Endometrial microvascular endothelial cells (primary cell): Measurements from ENCODE around the gene OR10H2. TPM values are rescaled to one million over a fixed set of nuclear protein-coding genes. Genes with fewer than 3 reads are reported as not detected.
"Not testable (repeated sequence)": the region's sequence is repeated elsewhere in the genome, so short reads cannot be mapped to it uniquely, and the experiment has no call there.

ENCODE experiments used
- in situ Hi-C: cut with HindIII; loops from 2 replicates; pipeline ENCODE4 v1.10.0; 2017; ENCODE audit warnings: low sequenced_read_pairs, low pct_unique_long_range_greater_than_20kb; ENCODE audit errors: inconsistent ontology term
- total RNA-seq: library from RNA; depleted of rRNA; stranded (reverse); fragments of >200 nt; gene quantifications from one replicate; pipeline ENCODE4 v1.2.3, GENCODE V29; 2015; ENCODE audit errors: inconsistent ontology term

OR10H2 gene, protein sequence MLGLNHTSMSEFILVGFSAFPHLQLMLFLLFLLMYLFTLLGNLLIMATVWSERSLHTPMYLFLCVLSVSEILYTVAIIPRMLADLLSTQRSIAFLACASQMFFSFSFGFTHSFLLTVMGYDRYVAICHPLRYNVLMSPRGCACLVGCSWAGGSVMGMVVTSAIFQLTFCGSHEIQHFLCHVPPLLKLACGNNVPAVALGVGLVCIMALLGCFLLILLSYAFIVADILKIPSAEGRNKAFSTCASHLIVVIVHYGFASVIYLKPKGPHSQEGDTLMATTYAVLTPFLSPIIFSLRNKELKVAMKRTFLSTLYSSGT
- not detected for total RNA-seq

GRCh38 chr19:15727724-15728123 is at the start of gene OR10H2:
Gene OR10H2 (plus strand): TSS chr19:15728024. CDS start chr19:15728044, 20 bp downstream.
- in situ Hi-C loops: no loop called here

GRCh38 chr19:15679089-15679488 is 48.7 kb upstream of the OR10H2 start:
- in situ Hi-C loops: no loop called here

DNA sequence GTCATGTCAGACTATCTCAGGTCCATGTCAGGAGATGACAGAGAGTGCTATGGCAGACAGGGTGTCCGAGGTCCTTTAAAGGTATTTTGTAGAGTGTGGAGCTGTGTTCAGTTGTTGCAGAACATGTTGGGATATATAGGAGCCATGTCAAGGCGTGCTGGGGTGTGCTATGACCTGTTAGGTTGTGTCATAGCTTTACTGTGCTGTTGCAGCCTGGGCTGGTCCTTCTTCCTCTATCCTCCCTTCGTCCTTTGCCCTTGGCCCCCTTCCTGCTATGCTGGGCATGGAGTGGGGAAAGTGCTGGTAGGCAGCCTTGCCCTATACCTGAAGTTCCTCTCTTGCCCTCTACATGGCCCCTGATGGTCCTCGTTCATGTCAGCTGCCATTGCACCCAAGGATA is 48.0 kb upstream of the OR10H2 start:
- in situ Hi-C loops: not testable (repeated sequence)

- in situ Hi-C loops: no loop called here
Observed at GRCh38 chr19:15680478-15681322, 47.1 kb upstream of the OR10H2 start.

DNA sequence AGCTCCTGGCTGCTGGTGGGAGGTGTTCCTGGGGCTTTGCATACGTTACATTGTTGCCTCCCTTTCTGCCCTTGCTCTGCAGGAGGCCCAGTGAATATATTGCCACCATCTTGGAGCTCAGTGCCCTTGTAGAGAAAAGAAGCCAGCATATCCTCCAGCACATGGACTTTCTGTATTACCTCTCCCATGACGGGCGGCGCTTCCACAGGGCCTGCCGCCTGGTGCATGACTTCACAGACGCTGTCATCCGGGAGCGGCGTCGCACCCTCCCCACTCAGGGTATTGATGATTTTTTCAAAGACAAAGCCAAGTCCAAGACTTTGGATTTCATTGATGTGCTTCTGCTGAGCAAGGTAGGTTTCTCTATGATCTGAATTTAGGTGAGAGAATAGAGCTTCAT is 44.4 kb upstream of the OR10H2 start:
- in situ Hi-C loops: no loop called here

- in situ Hi-C loops: no loop called here
Observed at GRCh38 chr19:15684828-15685227, 43.0 kb upstream of the OR10H2 start.

GRCh38 chr19:15696654-15697194 is 31.1 kb upstream of the OR10H2 start:
- in situ Hi-C loops: no loop called here

DNA sequence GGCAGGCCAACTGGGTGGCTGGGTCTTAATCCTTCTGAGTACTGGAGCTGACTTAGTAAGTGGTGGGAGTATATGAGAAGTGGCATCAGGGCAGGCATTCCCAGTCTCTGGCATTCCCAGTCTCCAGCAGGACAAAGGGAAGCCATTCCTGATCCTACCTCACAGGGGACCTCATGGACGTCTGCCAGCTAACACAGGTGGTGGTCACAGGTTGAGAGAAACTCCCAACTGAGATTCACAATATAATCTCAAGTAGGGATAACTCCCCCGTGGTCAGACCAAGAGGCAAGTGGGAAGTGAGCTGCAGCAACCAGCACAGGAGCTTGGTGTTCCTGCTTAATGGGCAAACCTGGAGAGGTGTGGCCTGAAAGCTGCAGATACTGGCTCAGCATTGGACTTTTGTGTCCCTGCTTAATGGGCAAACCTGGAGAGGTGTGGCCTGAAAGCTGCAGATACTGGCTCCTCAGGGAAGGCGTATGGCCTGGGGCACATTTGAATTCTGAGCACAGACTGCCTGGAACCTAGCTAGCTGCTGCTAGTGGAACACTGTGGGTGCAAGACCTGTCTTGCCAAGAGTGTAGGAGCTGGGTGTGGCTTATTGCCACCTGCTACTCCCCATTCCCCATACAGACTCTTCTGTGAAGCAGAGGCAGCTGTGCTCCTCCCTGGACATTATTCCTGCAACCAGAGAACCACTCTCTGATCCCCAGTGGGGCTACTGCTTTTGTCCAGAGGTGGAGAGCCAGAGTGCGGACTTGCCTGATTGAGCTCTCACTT is 25.9 kb upstream of the OR10H2 start:
- in situ Hi-C loops: no loop called here

DNA sequence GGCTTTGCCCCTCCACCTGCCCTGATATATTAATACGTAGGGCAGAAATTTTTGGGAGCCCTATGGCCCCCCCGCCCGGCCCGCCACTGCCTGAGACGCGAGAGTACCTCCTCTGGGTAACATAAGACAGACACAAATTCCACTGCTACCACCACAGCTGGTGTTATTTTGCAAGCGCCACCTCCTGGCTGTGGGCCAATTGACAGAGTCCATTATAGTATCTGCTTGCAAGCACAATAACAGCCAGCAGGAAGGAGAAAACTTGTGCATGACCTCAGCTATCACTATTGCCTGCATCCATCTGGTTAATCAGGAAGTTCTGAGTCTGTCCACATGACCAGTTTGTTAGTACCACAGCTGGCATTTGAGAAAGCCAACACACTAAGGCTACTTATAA is 25.3 kb upstream of the OR10H2 start:
- in situ Hi-C loops: no loop called here

GRCh38 chr19:15714638-15715037 is 13.2 kb upstream of the OR10H2 start:
- in situ Hi-C loops: no loop called here

- in situ Hi-C loops: no loop called here
Observed at GRCh38 chr19:15715642-15716041, 12.2 kb upstream of the OR10H2 start.

DNA sequence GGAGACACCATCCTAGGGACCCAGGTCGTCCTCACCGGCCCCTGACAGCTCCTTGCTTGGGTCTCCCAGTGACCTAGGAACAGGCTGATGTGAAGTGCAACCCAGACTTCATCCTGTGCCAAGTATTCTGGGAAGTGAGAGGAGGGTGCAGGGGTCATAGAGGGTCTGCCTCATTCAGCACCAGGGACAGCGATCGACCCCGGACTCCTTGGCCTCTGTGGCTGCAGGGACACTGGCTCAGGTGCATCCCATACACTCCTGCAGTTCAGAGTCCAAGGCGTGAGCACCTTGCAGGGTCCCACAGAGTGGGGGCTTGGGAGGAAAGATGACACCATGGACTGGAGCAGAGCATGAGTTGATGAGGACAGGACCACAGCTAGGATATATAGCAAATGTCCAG is 10.0 kb upstream of the OR10H2 start:
- in situ Hi-C loops: no loop called here

DNA sequence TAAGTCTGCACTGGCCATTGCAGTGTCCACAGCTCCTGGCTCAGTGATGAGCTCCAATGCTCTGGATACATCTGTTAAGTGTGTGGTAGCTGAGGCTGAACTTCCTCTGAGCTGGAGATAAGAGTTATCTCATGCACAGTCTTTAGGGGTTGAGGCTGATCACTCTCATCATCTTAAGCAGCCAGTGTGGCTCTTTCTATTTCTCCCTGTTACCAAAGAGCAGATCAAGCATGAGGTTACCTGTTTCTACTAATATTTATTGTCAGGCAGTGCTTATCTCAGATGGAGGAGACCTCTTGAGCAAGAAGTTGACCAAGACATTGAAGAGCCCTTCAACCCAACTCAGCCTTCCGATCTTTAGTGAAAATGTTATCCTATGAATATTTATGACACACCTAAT is 6.6 kb upstream of the OR10H2 start:
- in situ Hi-C loops: no loop called here

- in situ Hi-C loops: no loop called here
Observed at GRCh38 chr19:15722956-15723355, 4.9 kb upstream of the OR10H2 start.

GRCh38 chr19:15730538-15730937 is 2.7 kb downstream of the OR10H2 start:
- in situ Hi-C loops: no loop called here

GRCh38 chr19:15732388-15732787 is 4.6 kb downstream of the OR10H2 start:
- in situ Hi-C loops: no loop called here

- in situ Hi-C loops: no loop called here
Observed at GRCh38 chr19:15733895-15734294, 6.1 kb downstream of the OR10H2 start.

DNA sequence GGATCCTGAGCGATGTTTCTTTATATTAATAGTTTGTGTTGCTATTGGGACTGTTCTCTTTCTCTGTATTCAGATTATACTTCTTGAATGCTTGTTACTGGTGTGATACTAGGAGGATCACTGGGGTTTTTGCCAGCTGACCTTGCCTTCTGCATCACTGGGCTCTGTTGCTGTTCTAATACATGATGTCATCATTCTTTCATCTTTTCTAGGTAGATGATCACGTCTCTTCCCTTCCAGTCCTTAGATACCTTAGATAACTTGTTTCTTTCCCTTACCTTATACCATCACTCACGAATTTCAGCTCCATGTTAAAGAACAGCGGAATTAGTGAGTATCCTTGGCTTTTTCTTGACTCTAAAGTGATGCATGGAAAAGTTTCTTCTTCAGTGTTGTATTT is 9.9 kb downstream of the OR10H2 start, which contains the start of gene OR10H3:
OR10H3 (plus strand) TSS at position 264 of the 400 bp plus-strand sequence. CDS start 3,408 bp downstream, outside the sequence.
- in situ Hi-C loops: no loop called here

GRCh38 chr19:15740785-15741184 is 13.0 kb downstream of the OR10H2 start:
- in situ Hi-C loops: no loop called here
